Stomach (tissue), 4 donors: ENCODE results near the gene RAI1.

Experiments used
- EP300 ChIP-seq: sonication (generic); formaldehyde crosslinking; IDR thresholded peaks from one replicate; pipeline ENCODE4 v1.6.1; 2017; ENCODE audit warnings: antibody characterized with exemption
- TF ChIP-seq, protein P1 (sequence below), 7 experiments: fragments of 450-650 bp in 4 of 7; fragments of 200-600 bp in 3 of 7; sonication (generic) in 3 of 7; IDR thresholded peaks; one replicate each; pipeline ENCODE4 v1.5.1; 2016 to 2019; ENCODE audit warnings: antibody characterized with exemption in 7 of 7, control low read depth in 2 of 7, mild to moderate bottlenecking in 1 of 7

GRCh38 chr17:17719966-17720543 is 38.8 kb downstream of the RAI1 start:
- TF ChIP-seq, protein P1, sequence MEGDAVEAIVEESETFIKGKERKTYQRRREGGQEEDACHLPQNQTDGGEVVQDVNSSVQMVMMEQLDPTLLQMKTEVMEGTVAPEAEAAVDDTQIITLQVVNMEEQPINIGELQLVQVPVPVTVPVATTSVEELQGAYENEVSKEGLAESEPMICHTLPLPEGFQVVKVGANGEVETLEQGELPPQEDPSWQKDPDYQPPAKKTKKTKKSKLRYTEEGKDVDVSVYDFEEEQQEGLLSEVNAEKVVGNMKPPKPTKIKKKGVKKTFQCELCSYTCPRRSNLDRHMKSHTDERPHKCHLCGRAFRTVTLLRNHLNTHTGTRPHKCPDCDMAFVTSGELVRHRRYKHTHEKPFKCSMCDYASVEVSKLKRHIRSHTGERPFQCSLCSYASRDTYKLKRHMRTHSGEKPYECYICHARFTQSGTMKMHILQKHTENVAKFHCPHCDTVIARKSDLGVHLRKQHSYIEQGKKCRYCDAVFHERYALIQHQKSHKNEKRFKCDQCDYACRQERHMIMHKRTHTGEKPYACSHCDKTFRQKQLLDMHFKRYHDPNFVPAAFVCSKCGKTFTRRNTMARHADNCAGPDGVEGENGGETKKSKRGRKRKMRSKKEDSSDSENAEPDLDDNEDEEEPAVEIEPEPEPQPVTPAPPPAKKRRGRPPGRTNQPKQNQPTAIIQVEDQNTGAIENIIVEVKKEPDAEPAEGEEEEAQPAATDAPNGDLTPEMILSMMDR (IDR thresholded peaks at IDR 0.05): no peak
- no peak for TF ChIP-seq EP300
